Measurements from ENCODE around the gene CSRNP3.

DNA sequence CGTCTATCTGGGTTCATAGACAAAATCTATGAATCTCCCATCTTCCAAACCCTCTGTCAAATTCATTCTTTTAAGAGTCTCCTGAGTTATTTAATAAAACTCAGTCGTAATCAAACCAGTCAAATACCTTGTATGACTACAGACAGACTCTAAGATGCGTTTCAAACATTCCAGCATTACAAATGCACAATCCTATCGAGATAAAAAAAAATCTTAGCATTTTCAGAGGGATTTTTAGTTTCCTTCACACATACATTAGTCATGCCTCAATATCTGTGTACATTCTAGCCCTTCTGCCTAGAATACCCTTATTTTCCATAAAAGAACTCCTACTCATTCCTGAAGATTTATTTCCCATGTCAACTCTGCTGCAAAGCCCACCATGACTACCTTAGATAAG is 96.5 kb downstream of the CSRNP3 start:
- TF ChIP-seq, protein P1, sequence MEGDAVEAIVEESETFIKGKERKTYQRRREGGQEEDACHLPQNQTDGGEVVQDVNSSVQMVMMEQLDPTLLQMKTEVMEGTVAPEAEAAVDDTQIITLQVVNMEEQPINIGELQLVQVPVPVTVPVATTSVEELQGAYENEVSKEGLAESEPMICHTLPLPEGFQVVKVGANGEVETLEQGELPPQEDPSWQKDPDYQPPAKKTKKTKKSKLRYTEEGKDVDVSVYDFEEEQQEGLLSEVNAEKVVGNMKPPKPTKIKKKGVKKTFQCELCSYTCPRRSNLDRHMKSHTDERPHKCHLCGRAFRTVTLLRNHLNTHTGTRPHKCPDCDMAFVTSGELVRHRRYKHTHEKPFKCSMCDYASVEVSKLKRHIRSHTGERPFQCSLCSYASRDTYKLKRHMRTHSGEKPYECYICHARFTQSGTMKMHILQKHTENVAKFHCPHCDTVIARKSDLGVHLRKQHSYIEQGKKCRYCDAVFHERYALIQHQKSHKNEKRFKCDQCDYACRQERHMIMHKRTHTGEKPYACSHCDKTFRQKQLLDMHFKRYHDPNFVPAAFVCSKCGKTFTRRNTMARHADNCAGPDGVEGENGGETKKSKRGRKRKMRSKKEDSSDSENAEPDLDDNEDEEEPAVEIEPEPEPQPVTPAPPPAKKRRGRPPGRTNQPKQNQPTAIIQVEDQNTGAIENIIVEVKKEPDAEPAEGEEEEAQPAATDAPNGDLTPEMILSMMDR (IDR thresholded peaks at IDR 0.05): no peak
- TF ChIP-seq, protein P2, sequence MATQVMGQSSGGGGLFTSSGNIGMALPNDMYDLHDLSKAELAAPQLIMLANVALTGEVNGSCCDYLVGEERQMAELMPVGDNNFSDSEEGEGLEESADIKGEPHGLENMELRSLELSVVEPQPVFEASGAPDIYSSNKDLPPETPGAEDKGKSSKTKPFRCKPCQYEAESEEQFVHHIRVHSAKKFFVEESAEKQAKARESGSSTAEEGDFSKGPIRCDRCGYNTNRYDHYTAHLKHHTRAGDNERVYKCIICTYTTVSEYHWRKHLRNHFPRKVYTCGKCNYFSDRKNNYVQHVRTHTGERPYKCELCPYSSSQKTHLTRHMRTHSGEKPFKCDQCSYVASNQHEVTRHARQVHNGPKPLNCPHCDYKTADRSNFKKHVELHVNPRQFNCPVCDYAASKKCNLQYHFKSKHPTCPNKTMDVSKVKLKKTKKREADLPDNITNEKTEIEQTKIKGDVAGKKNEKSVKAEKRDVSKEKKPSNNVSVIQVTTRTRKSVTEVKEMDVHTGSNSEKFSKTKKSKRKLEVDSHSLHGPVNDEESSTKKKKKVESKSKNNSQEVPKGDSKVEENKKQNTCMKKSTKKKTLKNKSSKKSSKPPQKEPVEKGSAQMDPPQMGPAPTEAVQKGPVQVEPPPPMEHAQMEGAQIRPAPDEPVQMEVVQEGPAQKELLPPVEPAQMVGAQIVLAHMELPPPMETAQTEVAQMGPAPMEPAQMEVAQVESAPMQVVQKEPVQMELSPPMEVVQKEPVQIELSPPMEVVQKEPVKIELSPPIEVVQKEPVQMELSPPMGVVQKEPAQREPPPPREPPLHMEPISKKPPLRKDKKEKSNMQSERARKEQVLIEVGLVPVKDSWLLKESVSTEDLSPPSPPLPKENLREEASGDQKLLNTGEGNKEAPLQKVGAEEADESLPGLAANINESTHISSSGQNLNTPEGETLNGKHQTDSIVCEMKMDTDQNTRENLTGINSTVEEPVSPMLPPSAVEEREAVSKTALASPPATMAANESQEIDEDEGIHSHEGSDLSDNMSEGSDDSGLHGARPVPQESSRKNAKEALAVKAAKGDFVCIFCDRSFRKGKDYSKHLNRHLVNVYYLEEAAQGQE (IDR thresholded peaks at IDR 0.05; ENCODE audit: insufficient read depth in 1 of 2, low read depth in 2 of 2, low read length in 1 of 2): no peak

All from Panc1 (cell line).